Measurements from ENCODE around the gene HDGF. TPM values are rescaled to one million over a fixed set of nuclear protein-coding genes. Genes with fewer than 3 reads are reported as not detected.
A peak's percentile ranks its signal among the peaks of the same experiment; 100 is the strongest.

The HDGF gene
- polyA plus RNA-seq, 2 donors = 88.6 to 150 TPM

GRCh38 chr1:156704930-156705320 lies 46.5 kb downstream of the HDGF start:
- H3K36me3 ChIP-seq (ENCODE audit: control insufficient read depth in 2 of 2, insufficient read depth in 2 of 2, low read length in 1 of 2) = peaks cover 0 to 10% of the 10 kb centered on the region in 2 donors
- H3K4me3 ChIP-seq (ENCODE audit: low read depth in 1 of 2, low read length in 2 of 2) = peak overlapping the region; percentile 52 to 61
- peaks cover 13 to 36% of the 10 kb centered on the region in 2 donors for H3K4me1 ChIP-seq (ENCODE audit: control insufficient read depth in 2 of 2, insufficient read depth in 2 of 2, low read length in 1 of 2)
- no peaks in the 10 kb centered on the region for H3K27me3 ChIP-seq (ENCODE audit: control insufficient read depth in 1 of 2, insufficient read depth in 2 of 2, low read length in 2 of 2)
- no peaks in the 10 kb centered on the region for H3K9me3 ChIP-seq (ENCODE audit: control insufficient read depth in 2 of 2, insufficient read depth in 1 of 2, low read depth in 1 of 2, low read length in 1 of 2)
- 0 to 2% methylated on average over 24 to 29 of the region's 29 CpGs for WGBS, 2 donors
- peak overlapping the region; percentile 65 to 87 for H3K27ac ChIP-seq (ENCODE audit: low read depth in 2 of 2, low read length in 1 of 2)

- Histone ChIP-seq H3K27ac (ENCODE audit: low read depth in 2 of 2, low read length in 1 of 2) (peak overlapping the region; percentile 65 to 87), H3K4me3 (ENCODE audit: low read depth in 1 of 2, low read length in 2 of 2) (peak overlapping the region; percentile 52 to 61), H3K9me3 (ENCODE audit: control insufficient read depth in 2 of 2, insufficient read depth in 1 of 2, low read depth in 1 of 2, low read length in 1 of 2) (no peaks in the 10 kb centered on the region), H3K36me3 (ENCODE audit: control insufficient read depth in 2 of 2, insufficient read depth in 2 of 2, low read length in 1 of 2) (peaks cover 0 to 10% of the 10 kb centered on the region in 2 donors), H3K27me3 (ENCODE audit: control insufficient read depth in 1 of 2, insufficient read depth in 2 of 2, low read length in 2 of 2) (no peaks in the 10 kb centered on the region), H3K4me1 (ENCODE audit: control insufficient read depth in 2 of 2, insufficient read depth in 2 of 2, low read length in 1 of 2) (peaks cover 13 to 32% of the 10 kb centered on the region in 2 donors)
- 35 to 43% methylated on average over 10 of the region's 10 CpGs for WGBS, 2 donors
Measured at GRCh38 chr1:156704166-156704711, 47.2 kb downstream of the HDGF start.

- H3K9me3 ChIP-seq (ENCODE audit: control insufficient read depth in 2 of 2, insufficient read depth in 1 of 2, low read depth in 1 of 2, low read length in 1 of 2) = no peaks in the 10 kb centered on the region
- peak overlapping the region in 1 of 2 donors; percentile 87 for H3K27ac ChIP-seq (ENCODE audit: low read depth in 2 of 2, low read length in 1 of 2)
- H3K36me3 ChIP-seq (ENCODE audit: control insufficient read depth in 2 of 2, insufficient read depth in 2 of 2, low read length in 1 of 2) = peaks cover 0 to 15% of the 10 kb centered on the region in 2 donors
- peaks cover 13 to 27% of the 10 kb centered on the region in 2 donors for H3K4me1 ChIP-seq (ENCODE audit: control insufficient read depth in 2 of 2, insufficient read depth in 2 of 2, low read length in 1 of 2)
- WGBS, 2 donors = 26 to 38% methylated on average over 4 of the region's 4 CpGs
- H3K4me3 ChIP-seq (ENCODE audit: low read depth in 1 of 2, low read length in 2 of 2) = peak overlapping the region; percentile 52 to 61
- no peaks in the 10 kb centered on the region for H3K27me3 ChIP-seq (ENCODE audit: control insufficient read depth in 1 of 2, insufficient read depth in 2 of 2, low read length in 2 of 2)
Measured at GRCh38 chr1:156703741-156704140, 47.7 kb downstream of the HDGF start.

GRCh38 chr1:156703336-156703735 lies 48.1 kb downstream of the HDGF start:
- peaks cover 13 to 25% of the 10 kb centered on the region in 2 donors for H3K4me1 ChIP-seq (ENCODE audit: control insufficient read depth in 2 of 2, insufficient read depth in 2 of 2, low read length in 1 of 2)
- H3K27me3 ChIP-seq (ENCODE audit: control insufficient read depth in 1 of 2, insufficient read depth in 2 of 2, low read length in 2 of 2) = no peaks in the 10 kb centered on the region
- H3K36me3 ChIP-seq (ENCODE audit: control insufficient read depth in 2 of 2, insufficient read depth in 2 of 2, low read length in 1 of 2) = peaks cover 0 to 15% of the 10 kb centered on the region in 2 donors
- H3K27ac ChIP-seq (ENCODE audit: low read depth in 2 of 2, low read length in 1 of 2) = peak overlapping the region in 1 of 2 donors; percentile 47
- no peaks in the 10 kb centered on the region for H3K9me3 ChIP-seq (ENCODE audit: control insufficient read depth in 2 of 2, insufficient read depth in 1 of 2, low read depth in 1 of 2, low read length in 1 of 2)
- H3K4me3 ChIP-seq (ENCODE audit: low read depth in 1 of 2, low read length in 2 of 2) = peak overlapping the region; percentile 52 to 61
- WGBS, 2 donors = 49 to 52% methylated on average over 4 of the region's 4 CpGs

- peaks cover 10 to 15% of the 10 kb centered on the region in 2 donors for H3K4me1 ChIP-seq (ENCODE audit: control insufficient read depth in 2 of 2, insufficient read depth in 2 of 2, low read length in 1 of 2)
Measured at GRCh38 chr1:156700736-156701531, 50.5 kb downstream of the HDGF start.

GRCh38 chr1:156698995-156699394 lies 52.5 kb downstream of the HDGF start:
- no peak overlapping the region for H3K4me3 ChIP-seq (ENCODE audit: low read depth in 1 of 2, low read length in 2 of 2)
- H3K36me3 ChIP-seq (ENCODE audit: control insufficient read depth in 2 of 2, insufficient read depth in 2 of 2, low read length in 1 of 2) = peaks cover 0 to 15% of the 10 kb centered on the region in 2 donors
- WGBS, 2 donors = 75 to 85% methylated on average over 1 of the region's 1 CpG
- H3K27me3 ChIP-seq (ENCODE audit: control insufficient read depth in 1 of 2, insufficient read depth in 2 of 2, low read length in 2 of 2) = no peaks in the 10 kb centered on the region
- H3K27ac ChIP-seq (ENCODE audit: low read depth in 2 of 2, low read length in 1 of 2) = no peak overlapping the region
- H3K4me1 ChIP-seq (ENCODE audit: control insufficient read depth in 2 of 2, insufficient read depth in 2 of 2, low read length in 1 of 2) = peaks cover 6 to 14% of the 10 kb centered on the region in 2 donors
- H3K9me3 ChIP-seq (ENCODE audit: control insufficient read depth in 2 of 2, insufficient read depth in 1 of 2, low read depth in 1 of 2, low read length in 1 of 2) = no peaks in the 10 kb centered on the region

More at GRCh38 chr1:156700736-156701531, 50.5 kb downstream of the HDGF start:
- H3K36me3 ChIP-seq (ENCODE audit: control insufficient read depth in 2 of 2, insufficient read depth in 2 of 2, low read length in 1 of 2) = peaks cover 0 to 15% of the 10 kb centered on the region in 2 donors
- peak overlapping the region in 1 of 2 donors; percentile 51 for H3K27ac ChIP-seq (ENCODE audit: low read depth in 2 of 2, low read length in 1 of 2)
- H3K27me3 ChIP-seq (ENCODE audit: control insufficient read depth in 1 of 2, insufficient read depth in 2 of 2, low read length in 2 of 2) = no peaks in the 10 kb centered on the region
- no peak overlapping the region for H3K4me3 ChIP-seq (ENCODE audit: low read depth in 1 of 2, low read length in 2 of 2)
- H3K9me3 ChIP-seq (ENCODE audit: control insufficient read depth in 2 of 2, insufficient read depth in 1 of 2, low read depth in 1 of 2, low read length in 1 of 2) = no peaks in the 10 kb centered on the region
- WGBS, 2 donors = 70 to 75% methylated on average over 8 of the region's 8 CpGs

GRCh38 chr1:156697481-156697880 lies 54.0 kb downstream of the HDGF start:
- Histone ChIP-seq H3K4me1 (ENCODE audit: control insufficient read depth in 2 of 2, insufficient read depth in 2 of 2, low read length in 1 of 2) (peaks cover 6 to 19% of the 10 kb centered on the region in 2 donors), H3K9me3 (ENCODE audit: control insufficient read depth in 2 of 2, insufficient read depth in 1 of 2, low read depth in 1 of 2, low read length in 1 of 2) (no peaks in the 10 kb centered on the region), H3K27ac (ENCODE audit: low read depth in 2 of 2, low read length in 1 of 2) (no peak overlapping the region), H3K4me3 (ENCODE audit: low read depth in 1 of 2, low read length in 2 of 2) (no peak overlapping the region), H3K27me3 (ENCODE audit: control insufficient read depth in 1 of 2, insufficient read depth in 2 of 2, low read length in 2 of 2) (no peaks in the 10 kb centered on the region), H3K36me3 (ENCODE audit: control insufficient read depth in 2 of 2, insufficient read depth in 2 of 2, low read length in 1 of 2) (peaks cover 0 to 15% of the 10 kb centered on the region in 2 donors)
- WGBS, 2 donors = 59 to 65% methylated on average over 8 of the region's 8 CpGs

- peaks cover 6 to 26% of the 10 kb centered on the region in 2 donors for H3K4me1 ChIP-seq (ENCODE audit: control insufficient read depth in 2 of 2, insufficient read depth in 2 of 2, low read length in 1 of 2)
- peaks cover 0 to 15% of the 10 kb centered on the region in 2 donors for H3K36me3 ChIP-seq (ENCODE audit: control insufficient read depth in 2 of 2, insufficient read depth in 2 of 2, low read length in 1 of 2)
- no peak overlapping the region for H3K4me3 ChIP-seq (ENCODE audit: low read depth in 1 of 2, low read length in 2 of 2)
- no peaks in the 10 kb centered on the region for H3K27me3 ChIP-seq (ENCODE audit: control insufficient read depth in 1 of 2, insufficient read depth in 2 of 2, low read length in 2 of 2)
- no peaks in the 10 kb centered on the region for H3K9me3 ChIP-seq (ENCODE audit: control insufficient read depth in 2 of 2, insufficient read depth in 1 of 2, low read depth in 1 of 2, low read length in 1 of 2)
- WGBS, 2 donors = 89 to 90% methylated on average over 8 of the region's 8 CpGs
- H3K27ac ChIP-seq (ENCODE audit: low read depth in 2 of 2, low read length in 1 of 2) = no peak overlapping the region
Measured at GRCh38 chr1:156696755-156697154, 54.7 kb downstream of the HDGF start.

- peak overlapping the region in 1 of 2 donors; percentile 7 for H3K4me3 ChIP-seq (ENCODE audit: low read depth in 1 of 2, low read length in 2 of 2)
- no peaks in the 10 kb centered on the region for H3K9me3 ChIP-seq (ENCODE audit: control insufficient read depth in 2 of 2, insufficient read depth in 1 of 2, low read depth in 1 of 2, low read length in 1 of 2)
- H3K27me3 ChIP-seq (ENCODE audit: control insufficient read depth in 1 of 2, insufficient read depth in 2 of 2, low read length in 2 of 2) = no peaks in the 10 kb centered on the region
- 52 to 78% methylated on average over 5 of the region's 5 CpGs for WGBS, 2 donors
- peaks cover 0 to 37% of the 10 kb centered on the region in 2 donors for H3K4me1 ChIP-seq (ENCODE audit: control insufficient read depth in 2 of 2, insufficient read depth in 2 of 2, low read length in 1 of 2)
- H3K27ac ChIP-seq (ENCODE audit: low read depth in 2 of 2, low read length in 1 of 2) = peak overlapping the region; percentile 69 to 88
- H3K36me3 ChIP-seq (ENCODE audit: control insufficient read depth in 2 of 2, insufficient read depth in 2 of 2, low read length in 1 of 2) = peaks cover 0 to 5% of the 10 kb centered on the region in 2 donors
Measured at GRCh38 chr1:156694690-156694962, 56.8 kb downstream of the HDGF start.

Measured in esophagus (tissue), 2 donors.